SW 1271 (cell line): ENCODE measurements around the gene LSM3.

Experiments used
- DNase-seq, 2 experiments: peaks; one replicate each; lab custom pipeline; 2025; lab: John Stamatoyannopoulos, UW

Gene LSM3

GRCh38 chr3:14241716-14242115 is 63.1 kb downstream of the LSM3 start:
- no peak for DNase-seq

GRCh38 chr3:14242490-14243311 is 64.1 kb downstream of the LSM3 start:
- no peak for DNase-seq

DNA sequence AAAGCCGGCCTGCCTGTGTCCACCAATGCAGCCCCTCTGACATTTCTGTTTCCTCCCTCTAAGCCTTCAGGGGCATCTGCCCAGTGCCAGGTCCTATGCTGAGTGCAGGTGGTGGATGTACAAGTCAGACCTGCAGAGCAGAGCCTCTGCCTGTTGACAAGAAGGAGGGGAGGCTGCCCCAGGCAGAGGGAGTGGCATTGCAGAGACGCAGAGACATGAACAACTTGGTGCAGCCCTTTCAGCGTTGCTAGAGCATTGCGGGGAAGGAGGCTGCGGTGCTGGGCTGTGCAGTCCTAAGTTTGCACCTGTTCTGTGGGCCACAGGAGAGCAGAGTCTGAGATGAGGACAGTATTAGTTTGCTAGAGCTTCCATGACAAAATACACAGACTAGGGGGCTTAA is 65.2 kb downstream of the LSM3 start:
- no peak for DNase-seq

- no peak for DNase-seq
Measured at GRCh38 chr3:14244521-14245247, 66.1 kb downstream of the LSM3 start.

GRCh38 chr3:14245248-14245639 is 66.6 kb downstream of the LSM3 start:
- no peak for DNase-seq

DNA sequence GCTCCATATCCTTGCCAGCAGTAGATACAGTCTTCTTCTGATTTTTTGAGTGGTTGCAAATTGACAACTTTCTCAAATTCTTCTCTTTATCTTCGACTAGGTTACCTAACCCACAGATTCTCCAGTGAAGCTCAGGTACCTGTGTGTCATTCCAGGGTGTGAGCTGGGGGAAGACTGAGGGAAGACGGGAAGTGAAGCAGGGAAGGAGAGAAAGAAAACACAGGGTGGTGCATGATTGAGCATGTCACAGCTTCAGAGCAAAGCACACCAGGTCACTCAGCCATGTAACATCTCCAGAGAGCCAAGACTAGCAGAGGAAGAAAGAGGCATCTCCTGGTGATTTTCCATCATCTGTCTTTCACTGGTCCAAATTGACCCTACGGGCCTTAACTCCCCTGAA is 67.2 kb downstream of the LSM3 start:
- DNase-seq = no peak

DNA sequence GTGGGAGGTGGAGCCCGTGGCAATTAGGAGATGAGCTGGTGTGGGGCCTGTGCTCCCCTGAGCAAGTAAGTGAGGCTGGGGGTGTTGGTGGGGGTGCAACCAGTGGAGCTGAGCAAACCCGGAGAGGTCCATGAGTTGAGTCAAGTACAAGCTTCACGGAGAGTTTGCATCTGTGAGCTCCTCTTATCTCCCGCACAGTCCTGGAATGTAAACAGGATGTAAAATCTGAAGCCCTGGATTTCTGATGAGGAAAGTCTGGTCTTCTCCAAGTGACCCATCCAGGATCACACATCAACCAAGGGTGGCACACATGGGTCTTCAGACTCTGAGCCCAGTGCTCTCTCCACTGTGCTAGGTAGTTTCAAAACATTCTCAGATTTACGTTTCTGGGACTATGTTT is 67.8 kb downstream of the LSM3 start:
- no peak for DNase-seq

- DNase-seq = no peak
Measured at GRCh38 chr3:14248477-14248848, 69.8 kb downstream of the LSM3 start.

- DNase-seq = no peak
Measured at GRCh38 chr3:14248849-14249523, 70.4 kb downstream of the LSM3 start.
